CD4-positive, alpha-beta T cell (primary cell): ENCODE results near the gene SNX25. TPM values are rescaled to one million over a fixed set of nuclear protein-coding genes. Genes with fewer than 3 reads are reported as not detected.
A peak's percentile ranks its signal among the peaks of the same experiment; 100 is the strongest.
"Not testable (repeated sequence)": the region's sequence is repeated elsewhere in the genome, so short reads cannot be mapped to it uniquely, and the experiment has no call there.

Source experiments
- ATAC-seq: fragments of 200-7000 bp; cut with Tn5 transposase; one replicate; pipeline ENCODE4 v1.10.0; 2022; ENCODE audit warnings: mild to moderate bottlenecking; ENCODE audit not compliant: poor library complexity
- CTCF ChIA-PET: fragments of 350-600 bp; sonication (Branson Sonifier 250); formaldehyde crosslinking; loops from one replicate; lab custom pipeline; 2021; ENCODE audit warnings: antibody characterized with exemption, inconsistent platforms; lab: Charles Lee
- POLR2A ChIA-PET: fragments of 350-600 bp; sonication (Branson Sonifier 250); formaldehyde crosslinking; loops from one replicate; lab custom pipeline; 2021; ENCODE audit warnings: antibody characterized with exemption, inconsistent platforms; lab: Charles Lee
- DNase-seq, 14 experiments: peaks; one replicate each; pipeline ENCODE4 v3.0.0-alpha.2; 2013 to 2020; ENCODE audit warnings: mixed read lengths in 2 of 14
- H3K27ac ChIP-seq, 2 donors: one replicate each; pipeline versions ENCODE4 v1.5.1 to v1.7.0; 2013; ENCODE audit warnings: low read length in 2 of 2, low read depth in 1 of 2, mild to moderate bottlenecking in 1 of 2
- H3K27me3 ChIP-seq, 2 experiments: 1 replicate in 1 of 2; 2 replicates in 1 of 2; pipeline versions ENCODE4 v1.6.1 to v1.7.0; 2013; ENCODE audit warnings: low read length in 2 of 2, control low read depth in 1 of 2, mild to moderate bottlenecking in 1 of 2, moderate library complexity in 1 of 2; ENCODE audit not compliant: insufficient read depth in 2 of 2, control insufficient read depth in 1 of 2
- H3K36me3 ChIP-seq: one replicate; pipeline ENCODE4 v1.6.1; 2013; ENCODE audit warnings: low read length, control low read depth; ENCODE audit not compliant: insufficient read depth
- H3K4me1 ChIP-seq: one replicate; pipeline ENCODE4 v1.6.1; 2013; ENCODE audit warnings: low read length, control low read depth; ENCODE audit not compliant: insufficient read depth
- H3K4me3 ChIP-seq: one replicate; pipeline ENCODE4 v1.5.1; 2013; ENCODE audit warnings: mild to moderate bottlenecking, low read length, moderate library complexity
- H3K9me3 ChIP-seq, 2 experiments: 1 replicate in 1 of 2; 2 replicates in 1 of 2; pipeline versions ENCODE4 v1.6.1 to v1.7.0; 2013; ENCODE audit warnings: low read length in 2 of 2, mild to moderate bottlenecking in 2 of 2, control low read depth in 1 of 2, moderate library complexity in 1 of 2; ENCODE audit not compliant: control insufficient read depth in 1 of 2, insufficient read depth in 1 of 2
- H3K27ac Mint-ChIP-seq: one replicate; pipeline ENCODE4 v1.8.0; 2020; ENCODE audit warnings: mixed read lengths
- H3K27me3 Mint-ChIP-seq: one replicate; pipeline ENCODE4 v1.8.0; 2021; ENCODE audit warnings: mixed read lengths
- H3K36me3 Mint-ChIP-seq: one replicate; pipeline ENCODE4 v1.8.0; 2021; ENCODE audit warnings: low read depth, mixed read lengths
- H3K4me1 Mint-ChIP-seq: one replicate; pipeline ENCODE4 v1.8.0; 2021; ENCODE audit warnings: low read depth, mixed read lengths
- H3K4me3 Mint-ChIP-seq: one replicate; pipeline ENCODE4 v1.8.0; 2020; ENCODE audit warnings: mild to moderate bottlenecking, mixed read lengths
- H3K9me3 Mint-ChIP-seq: one replicate; pipeline ENCODE4 v1.8.0; 2020; ENCODE audit warnings: mixed read lengths
- intact Hi-C, 2 experiments: fragments of 100-400 bp; cut with DNase I in 1 of 2; cut with micrococcal nuclease in 1 of 2; formaldehyde crosslinking; loops; one replicate each; pipeline versions ENCODE4 v1.15.1 to v1.9.0; 2023 to 2025; cut with DNase I, micrococcal nuclease
- total RNA-seq, 174 experiments: library from RNA in 2 of 174; stranded (reverse) in 2 of 174; gene quantifications; one replicate each; pipeline ENCODE4 v1.2.3 and lab custom pipeline; 2021 to 2026
- TF ChIP-seq, protein P1 (sequence below): fragments of 200-600 bp; IDR thresholded peaks from one replicate; pipeline ENCODE4 v1.8.0; 2022; ENCODE audit warnings: antibody characterized with exemption, mild to moderate bottlenecking

SNX25 gene
- total RNA-seq, 2 experiments from 2014 or later, result 7.9 to 9.1 TPM

DNA sequence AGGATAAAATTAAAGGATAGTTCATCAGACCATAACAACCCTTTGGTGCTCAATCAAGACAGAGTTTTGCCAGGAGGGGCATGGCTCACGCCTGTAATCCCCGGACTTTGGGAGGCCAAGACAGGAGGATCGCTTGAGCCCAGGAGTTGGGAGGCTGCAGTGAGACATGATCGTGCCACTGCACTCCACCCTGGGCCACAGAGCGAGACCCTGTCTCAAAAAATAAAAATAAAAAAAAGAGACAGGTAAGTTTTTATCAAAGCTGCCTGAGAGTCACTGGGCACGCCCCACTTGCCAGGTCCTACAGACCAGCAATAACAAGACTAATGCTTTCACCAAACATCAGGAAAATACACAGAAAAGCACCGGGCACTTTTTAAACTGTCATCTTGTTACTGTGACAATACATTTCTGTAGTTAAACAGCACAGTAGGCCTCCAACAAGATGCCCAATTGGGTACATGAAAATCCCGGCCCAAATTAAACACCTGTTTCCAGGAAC, 6.4 kb upstream of the SNX25 start:
- Histone ChIP-seq H3K27me3 (no peaks in the 10 kb centered on the region), H3K36me3 (no peaks in the 10 kb centered on the region), H3K27ac (peak overlapping the region; percentile 89 to 90), H3K4me1 (peaks cover 38% of the 10 kb centered on the region), H3K9me3 (no peaks in the 10 kb centered on the region), H3K4me3 (peak overlapping the region; percentile 57)
- peaks cover 57% of the 10 kb centered on the region for H3K4me1 Mint-ChIP-seq
- peak in 2 of 14 experiments; percentile 10 for DNase-seq
- TF ChIP-seq, protein P1, sequence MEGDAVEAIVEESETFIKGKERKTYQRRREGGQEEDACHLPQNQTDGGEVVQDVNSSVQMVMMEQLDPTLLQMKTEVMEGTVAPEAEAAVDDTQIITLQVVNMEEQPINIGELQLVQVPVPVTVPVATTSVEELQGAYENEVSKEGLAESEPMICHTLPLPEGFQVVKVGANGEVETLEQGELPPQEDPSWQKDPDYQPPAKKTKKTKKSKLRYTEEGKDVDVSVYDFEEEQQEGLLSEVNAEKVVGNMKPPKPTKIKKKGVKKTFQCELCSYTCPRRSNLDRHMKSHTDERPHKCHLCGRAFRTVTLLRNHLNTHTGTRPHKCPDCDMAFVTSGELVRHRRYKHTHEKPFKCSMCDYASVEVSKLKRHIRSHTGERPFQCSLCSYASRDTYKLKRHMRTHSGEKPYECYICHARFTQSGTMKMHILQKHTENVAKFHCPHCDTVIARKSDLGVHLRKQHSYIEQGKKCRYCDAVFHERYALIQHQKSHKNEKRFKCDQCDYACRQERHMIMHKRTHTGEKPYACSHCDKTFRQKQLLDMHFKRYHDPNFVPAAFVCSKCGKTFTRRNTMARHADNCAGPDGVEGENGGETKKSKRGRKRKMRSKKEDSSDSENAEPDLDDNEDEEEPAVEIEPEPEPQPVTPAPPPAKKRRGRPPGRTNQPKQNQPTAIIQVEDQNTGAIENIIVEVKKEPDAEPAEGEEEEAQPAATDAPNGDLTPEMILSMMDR, result no peak
- peak; percentile 2 for ATAC-seq
- H3K27ac Mint-ChIP-seq, result peak overlapping the region; percentile 89
- ChIA-PET POLR2A (interaction anchor here (0.6 to 2.2 kb wide), 4 partner anchors 20 to 222 kb away, joined by 3 to 7 read pairs (median 3); partner anchors contain the start of gene ANKRD37), CTCF (interaction anchor here (0.9 kb wide), 1 partner anchor 60 kb away, joined by 3 read pairs; the partner anchor contains the start of gene SLC25A4)
- no peaks in the 10 kb centered on the region for H3K9me3 Mint-ChIP-seq
- peaks cover 26% of the 10 kb centered on the region for H3K36me3 Mint-ChIP-seq
- H3K27me3 Mint-ChIP-seq, result no peaks in the 10 kb centered on the region
- H3K4me3 Mint-ChIP-seq, result peak overlapping the region; percentile 98
- intact Hi-C loops, result loop anchor here (5.0 to 10.0 kb wide), 12 partner anchors 49 to 1758 kb away; partner anchors contain the start of genes UFSP2 (in 2 of the 2), ACSL1 (in 1 of the 2), ANKRD37 (in 1 of the 2) and CASP3 (in 1 of the 2)

DNA sequence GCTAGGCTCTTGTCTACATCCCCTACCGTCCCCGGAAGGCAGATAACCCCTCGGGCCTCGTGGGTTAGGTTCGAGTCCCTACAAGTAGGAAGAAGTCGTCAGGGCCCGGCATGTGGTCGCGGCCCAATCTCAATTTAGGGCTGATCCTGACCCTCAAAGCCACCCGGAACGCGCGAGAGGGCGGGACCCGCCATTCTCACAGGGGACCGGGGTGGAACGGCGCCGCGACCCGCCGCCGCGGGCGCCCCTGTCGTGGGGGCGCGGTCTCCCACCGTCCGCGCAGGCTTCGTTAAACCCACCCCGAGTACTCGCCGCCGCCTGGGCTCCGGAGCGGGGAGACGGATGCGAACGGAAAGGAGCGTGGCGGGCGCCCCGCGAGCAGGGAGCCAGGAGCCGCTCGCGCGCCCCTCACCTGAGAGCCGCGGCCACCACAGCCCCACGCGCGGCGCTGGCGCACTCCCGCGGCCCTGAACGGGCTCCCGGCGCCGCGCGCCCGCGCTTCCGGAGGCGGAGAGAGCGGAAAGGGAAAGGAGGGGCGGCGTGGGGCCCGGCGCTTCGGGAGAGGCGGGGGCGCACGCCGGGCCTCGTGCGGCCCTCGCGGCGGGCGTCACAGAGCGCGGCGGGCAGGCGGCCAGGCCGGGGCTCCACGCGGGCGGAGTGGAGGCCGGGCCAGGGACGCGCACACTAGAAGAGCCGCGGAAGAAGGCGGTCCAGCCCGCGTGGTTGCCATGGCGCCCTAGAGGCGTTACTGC, 5.7 kb upstream of the SNX25 start, which contains the start of gene CFAP97:
Gene CFAP97 (minus strand): TSS at position 515 of the 752 bp plus-strand sequence. CDS start 12,804 bp downstream, outside the sequence.
- peak; percentile 59 to 96 (median 76) for DNase-seq
- Histone ChIP-seq H3K27me3 (no peaks in the 10 kb centered on the region), H3K36me3 (no peaks in the 10 kb centered on the region), H3K4me3 (peak within 1 kb of the TSS; percentile 76), H3K4me1 (peaks cover 42% of the 10 kb centered on the region), H3K9me3 (no peaks in the 10 kb centered on the region), H3K27ac (peak within 1 kb of the TSS; percentile 89 to 90)
- peak; percentile 79 for ATAC-seq
- POLR2A ChIA-PET, result interaction anchor here (0.9 to 2.2 kb wide), 5 partner anchors 20 to 221 kb away, joined by 3 to 8 read pairs (median 6); partner anchors contain the start of genes ANKRD37, LRP2BP and SLC25A4
- no peaks in the 10 kb centered on the region for H3K9me3 Mint-ChIP-seq
- intact Hi-C loops, result loop anchor here (2.0 to 10.0 kb wide), 14 partner anchors 49 to 1759 kb away; partner anchors contain the start of genes ANKRD37 (in 2 of the 2), UFSP2 (in 2 of the 2), ACSL1 (in 1 of the 2) and CASP3 (in 1 of the 2)
- H3K4me1 Mint-ChIP-seq, result peaks cover 60% of the 10 kb centered on the region
- CTCF ChIA-PET, result no interaction called here
- no peaks in the 10 kb centered on the region for H3K27me3 Mint-ChIP-seq
- peaks cover 26% of the 10 kb centered on the region for H3K36me3 Mint-ChIP-seq
- peak within 1 kb of the TSS; percentile 89 for H3K27ac Mint-ChIP-seq
- TF ChIP-seq, protein P1, result no peak
- H3K4me3 Mint-ChIP-seq, result peak within 1 kb of the TSS; percentile 98

DNA sequence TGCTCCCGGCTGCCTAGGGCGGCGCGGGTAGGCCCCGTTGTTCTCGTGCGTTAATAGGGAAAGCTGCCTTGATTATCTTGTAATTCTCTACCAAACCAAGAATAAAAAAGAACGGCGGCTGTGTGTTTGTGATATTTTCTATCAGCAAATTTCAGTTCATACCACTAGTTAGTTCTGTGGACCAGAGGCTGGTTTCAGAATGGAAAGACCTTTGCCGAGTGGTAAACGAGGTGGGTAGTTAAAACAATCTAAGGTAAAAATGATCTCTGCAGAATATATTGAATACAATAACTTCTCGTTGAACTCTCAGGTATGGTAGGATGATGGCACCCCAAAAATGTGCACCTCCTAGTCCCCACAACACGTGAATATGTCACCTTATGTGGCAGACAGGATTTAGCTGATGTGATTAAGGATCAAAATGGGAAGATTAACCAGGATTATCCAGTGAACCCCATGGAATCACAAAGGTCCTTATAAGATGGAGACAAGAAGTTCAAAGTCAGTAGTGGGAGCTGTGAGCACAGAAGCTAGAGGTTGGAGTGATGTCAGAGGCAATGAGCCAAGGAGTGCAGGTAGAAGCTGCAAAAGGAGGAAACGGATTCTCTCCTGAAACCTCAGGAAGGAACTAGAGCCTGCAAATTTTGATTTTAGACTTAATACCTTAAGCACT, 5.0 kb upstream of the SNX25 start:
- TF ChIP-seq, protein P1, result no peak
- Mint-ChIP-seq H3K4me1 (peaks cover 65% of the 10 kb centered on the region), H3K36me3 (peaks cover 31% of the 10 kb centered on the region), H3K27me3 (no peaks in the 10 kb centered on the region), H3K9me3 (no peaks in the 10 kb centered on the region), H3K27ac (peak overlapping the region; percentile 89), H3K4me3 (peak overlapping the region; percentile 92)
- intact Hi-C loops, result loop anchor here (2.0 to 10.0 kb wide), 14 partner anchors 48 to 1760 kb away; partner anchors contain the start of genes ANKRD37 (in 2 of the 2), UFSP2 (in 2 of the 2), ACSL1 (in 1 of the 2) and CASP3 (in 1 of the 2)
- Histone ChIP-seq H3K4me1 (peaks cover 48% of the 10 kb centered on the region), H3K27me3 (no peaks in the 10 kb centered on the region), H3K9me3 (no peaks in the 10 kb centered on the region), H3K27ac (peak overlapping the region; percentile 51 to 88), H3K4me3 (peak overlapping the region; percentile 76), H3K36me3 (no peaks in the 10 kb centered on the region)
- POLR2A ChIA-PET, result interaction anchor here (0.9 to 1.3 kb wide), 3 partner anchors 61 to 221 kb away, joined by 3 to 8 read pairs (median 6); partner anchors contain the start of genes ANKRD37, LRP2BP and SLC25A4
- CTCF ChIA-PET, result interaction anchor here (0.8 kb wide), 1 partner anchor 21 kb away, joined by 3 read pairs; no protein-coding TSS in a partner anchor
- DNase-seq, result peak in 4 of 14 experiments; percentile 9 to 38 (median 33)
- ATAC-seq, result no peak

DNA sequence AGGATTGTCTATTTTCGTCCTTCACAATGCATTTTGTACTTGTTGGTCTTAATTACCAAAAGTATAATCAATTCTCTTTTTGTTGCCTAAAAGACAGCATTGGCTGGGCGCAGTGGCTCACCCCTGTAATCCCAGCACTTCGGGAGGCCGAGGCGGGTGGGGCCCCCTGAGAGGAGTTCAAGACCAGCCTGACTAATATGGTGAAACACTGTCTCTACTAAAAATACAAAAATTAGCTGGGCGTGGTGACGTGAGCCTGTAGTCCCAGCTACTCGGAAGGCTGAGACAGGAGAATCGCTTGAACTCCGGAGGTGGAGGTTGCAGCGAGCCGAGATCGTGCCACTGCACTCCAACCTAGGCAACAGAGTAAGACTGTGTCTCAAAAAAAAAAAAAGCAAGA, 4.3 kb upstream of the SNX25 start:
- H3K27me3 Mint-ChIP-seq, H3K27me3 ChIP-seq, H3K9me3 Mint-ChIP-seq, H3K4me3 ChIP-seq, H3K9me3 ChIP-seq, H3K36me3 ChIP-seq, ATAC-seq, DNase-seq: not testable (repeated sequence)
- peak overlapping the region; percentile 92 for H3K4me3 Mint-ChIP-seq
- peak overlapping the region; percentile 89 for H3K27ac Mint-ChIP-seq
- Histone ChIP-seq H3K27ac (peak overlapping the region in 1 of 2 donors; percentile 88), H3K4me1 (peaks cover 48% of the 10 kb centered on the region)
- H3K36me3 Mint-ChIP-seq, result peaks cover 25% of the 10 kb centered on the region
- intact Hi-C loops, result loop anchor here (2.0 to 10.0 kb wide), 7 partner anchors 192 to 1760 kb away; partner anchors contain the start of genes ACSL1 (in 1 of the 2), ANKRD37 (in 1 of the 2), CCDC110 (in 1 of the 2) and CDKN2AIP (in 1 of the 2)
- POLR2A ChIA-PET, result interaction anchor here (0.9 to 1.3 kb wide), 3 partner anchors 62 to 220 kb away, joined by 3 to 8 read pairs (median 6); partner anchors contain the start of genes ANKRD37, LRP2BP and SLC25A4
- CTCF ChIA-PET, result interaction anchor here (0.8 kb wide), 1 partner anchor 21 kb away, joined by 3 read pairs; no protein-coding TSS in a partner anchor
- H3K4me1 Mint-ChIP-seq, result peaks cover 59% of the 10 kb centered on the region
